Measurements from ENCODE around the gene SMC4. TPM values are rescaled to one million over a fixed set of nuclear protein-coding genes. Genes with fewer than 3 reads are reported as not detected.

SMC4 gene
- total and polyA plus RNA-seq, 10 of the 15 experiments (the other 5 are each of a cell fraction or from before 2014, with no cell fraction given), result 75.6 to 288 (median 136) TPM

- no peaks in the 10 kb centered on the region for H3K4me1 ChIP-seq (ENCODE audit: control insufficient read depth, insufficient read depth, low read length)
- FAIRE-seq (no peak), ATAC-seq (peak; percentile 72), DNase-seq (ENCODE audit: low read depth, low spot score) (peak; percentile 19)
- in situ Hi-C loops (cut with MboI), result loop anchor here (5.0 to 10.0 kb wide), 2 partner anchors 251 to 389 kb away; no protein-coding TSS in a partner anchor
- intact Hi-C loops (cut with micrococcal nuclease; ENCODE audit: unreplicated experiment), result loop anchor here (1.0 to 5.0 kb wide), 3 partner anchors 250 to 526 kb away; no protein-coding TSS in a partner anchor
- BruUV-seq (replicated peaks), result no TSS peak
- H3K4me3 ChIP-seq, result no peak overlapping the region
- POLR2A ChIA-PET, result interaction anchor here (0.7 to 1.4 kb wide), 4 partner anchors 10 to 207 kb away, joined by 3 read pairs; partner anchors contain the start of gene TRIM59
- no peaks in the 10 kb centered on the region for H4K20me1 ChIP-seq (ENCODE audit: control insufficient read depth, insufficient read depth)
- H3K27ac ChIP-seq (ENCODE audit: control insufficient read depth, insufficient read depth), result no peak overlapping the region
- H3K79me2 ChIP-seq (ENCODE audit: control insufficient read depth, insufficient read depth, low read length), result peaks cover 40% of the 10 kb centered on the region
- no peak overlapping the region for H3K9ac ChIP-seq (ENCODE audit: control insufficient read depth, insufficient read depth, low read length)
- RAD21 ChIA-PET (ENCODE audit: unreplicated experiment), result interaction anchor here (0.9 to 4.0 kb wide), 12 partner anchors 11 to 528 kb away, joined by 3 to 29 read pairs (median 8); partner anchors contain the start of genes IL12A and SMC4
- no peak overlapping the region for H3K4me2 ChIP-seq (ENCODE audit: control insufficient read depth, insufficient read depth)
- H3K27me3 ChIP-seq (replicated peaks in 1 of 2; ENCODE audit: control insufficient read depth in 2 of 2, insufficient read depth in 2 of 2, low read length in 1 of 2), result no peaks in the 10 kb centered on the region
- no peaks in the 10 kb centered on the region for H3K9me3 ChIP-seq (replicated peaks; ENCODE audit: control insufficient read depth, insufficient read depth, low read length)
- WGBS (ENCODE audit: insufficient coverage, insufficient replicate concordance, low lambda C conversion rate, missing lambda C conversion rate), result 33% methylated on average over 3 of the region's 3 CpGs
- no peak overlapping the region for H2AFZ ChIP-seq (ENCODE audit: control insufficient read depth, low read depth, low read length)
- peaks cover 7 to 17% of the 10 kb centered on the region in 2 experiments for H3K36me3 ChIP-seq (ENCODE audit: control insufficient read depth in 2 of 2, insufficient read depth in 2 of 2, low read length in 1 of 2)
- CTCF ChIA-PET, result interaction anchor here (0.6 to 5.2 kb wide), 35 partner anchors 10 to 583 kb away, joined by 3 to 45 read pairs (median 4); partner anchors contain the start of gene TRIM59
- SMC1A ChIA-PET (ENCODE audit: uncharacterized antibody, unreplicated experiment), result interaction anchor here (1.0 to 10.7 kb wide), 13 partner anchors 10 to 529 kb away, joined by 3 to 73 read pairs (median 7); partner anchors contain the start of gene TRIM59
- TF ChIP-seq RBBP5 (conservative IDR thresholded peaks at IDR 0.05), result no peak
- 0 out of 2 replicates have a peak, but pooled peaks have one; percentile 7 for TF ChIP-seq RAD51 (IDR thresholded peaks at IDR 0.05)
- TF ChIP-seq TAF1 (IDR thresholded peaks at IDR 0.05; ENCODE audit: borderline replicate concordance, low read depth, low read length), result no peak
- TF ChIP-seq KLF5 (IDR thresholded peaks at IDR 0.05; ENCODE audit: partially characterized antibody), result no peak
- TF ChIP-seq RUNX3 (IDR thresholded peaks at IDR 0.05; ENCODE audit: low read length), result no peak
- TF ChIP-seq HDGF (IDR thresholded peaks at IDR 0.05), result no peak
- no peak for TF ChIP-seq NFYA (IDR thresholded peaks at IDR 0.05; ENCODE audit: borderline replicate concordance, low read depth, low read length)
- no peak for TF ChIP-seq CBX5 (IDR thresholded peaks at IDR 0.05; ENCODE audit: low read depth)
- no peak for TF ChIP-seq JUND (IDR thresholded peaks at IDR 0.05; ENCODE audit: low read depth, low read length)
- TF ChIP-seq BMI1 (IDR thresholded peaks at IDR 0.05; ENCODE audit: borderline replicate concordance), result no peak
- peak; percentile 61; the same call in 1 of the 2 replicates for TF ChIP-seq SMC3 (IDR thresholded peaks at IDR 0.05; ENCODE audit: borderline replicate concordance, low read length)
- TF ChIP-seq ETV6 (conservative IDR thresholded peaks at IDR 0.05 in 1 of 2, IDR thresholded peaks at IDR 0.05 in 1 of 2; ENCODE audit: borderline replicate concordance in 1 of 2, low read depth in 1 of 2), result no peak
- TF ChIP-seq ATF3 (IDR thresholded peaks at IDR 0.05; ENCODE audit: borderline replicate concordance, extremely low read depth, low read depth, low read length), result no peak
- no peak for TF ChIP-seq PRDM15 (CRISPR knock-in tag; IDR thresholded peaks at IDR 0.05)
- no peak for TF ChIP-seq POLR2AphosphoS2 (IDR thresholded peaks at IDR 0.05; ENCODE audit: low read depth, low read length)
- no peak for TF ChIP-seq PBX3 (IDR thresholded peaks at IDR 0.05; ENCODE audit: insufficient replicate concordance, low read depth, low read length)
- peak; percentile 23; the same call in 1 of the 2 replicates for TF ChIP-seq SPI1 (IDR thresholded peaks at IDR 0.05; ENCODE audit: borderline replicate concordance, insufficient read depth, low read depth, low read length)
- peak; percentile 88 for TF ChIP-seq ZNF384 (IDR thresholded peaks at IDR 0.05; ENCODE audit: borderline replicate concordance, low read depth, low read length)
- TF ChIP-seq TARDBP (IDR thresholded peaks at IDR 0.05; ENCODE audit: borderline replicate concordance), result no peak
Measured at GRCh38 chr3:160413613-160414248, 14.3 kb downstream of the SMC4 start.

Data from GM12878 (cell line).